ENCODE results near the gene C11orf86.
"Not testable (repeated sequence)": the region's sequence is repeated elsewhere in the genome, so short reads cannot be mapped to it uniquely, and the experiment has no call there.

The C11orf86 gene

DNA sequence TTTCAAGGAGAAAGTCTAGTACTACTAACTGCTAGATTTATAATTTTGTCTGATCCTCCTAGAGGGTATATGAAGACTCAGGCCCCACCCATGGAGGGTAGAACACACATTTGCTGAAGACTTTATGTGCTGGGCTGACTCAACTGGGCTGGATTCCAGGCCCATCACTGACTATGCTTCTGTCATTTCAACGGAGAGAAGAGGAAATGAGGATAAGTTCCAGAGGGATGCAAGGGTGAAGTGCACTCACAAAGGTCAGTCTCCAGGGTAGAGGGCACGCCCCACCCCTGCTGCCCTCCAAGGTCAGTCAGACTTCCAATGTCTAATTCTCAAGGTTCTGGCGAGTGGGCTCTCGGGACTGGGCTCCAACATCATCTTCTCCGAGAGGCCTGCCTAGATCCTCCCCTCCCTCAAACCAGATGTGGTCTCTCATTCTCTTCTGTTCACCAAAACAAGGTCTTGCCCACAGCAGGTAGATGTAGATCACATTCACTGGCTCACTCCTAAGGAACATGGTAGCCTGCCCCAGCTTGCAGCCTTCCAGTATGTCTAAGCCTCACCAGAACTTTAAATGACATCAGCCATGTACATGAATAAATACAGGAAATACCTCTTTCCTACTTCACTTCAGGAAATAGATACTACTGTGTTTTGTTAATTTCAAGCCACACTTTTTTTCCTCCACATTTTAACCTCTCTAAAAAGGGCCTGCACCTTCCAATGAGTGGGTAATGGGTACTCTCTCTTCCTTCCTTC, 7.3 kb upstream of the C11orf86 start:
- DNase-seq, result no peak

DNA sequence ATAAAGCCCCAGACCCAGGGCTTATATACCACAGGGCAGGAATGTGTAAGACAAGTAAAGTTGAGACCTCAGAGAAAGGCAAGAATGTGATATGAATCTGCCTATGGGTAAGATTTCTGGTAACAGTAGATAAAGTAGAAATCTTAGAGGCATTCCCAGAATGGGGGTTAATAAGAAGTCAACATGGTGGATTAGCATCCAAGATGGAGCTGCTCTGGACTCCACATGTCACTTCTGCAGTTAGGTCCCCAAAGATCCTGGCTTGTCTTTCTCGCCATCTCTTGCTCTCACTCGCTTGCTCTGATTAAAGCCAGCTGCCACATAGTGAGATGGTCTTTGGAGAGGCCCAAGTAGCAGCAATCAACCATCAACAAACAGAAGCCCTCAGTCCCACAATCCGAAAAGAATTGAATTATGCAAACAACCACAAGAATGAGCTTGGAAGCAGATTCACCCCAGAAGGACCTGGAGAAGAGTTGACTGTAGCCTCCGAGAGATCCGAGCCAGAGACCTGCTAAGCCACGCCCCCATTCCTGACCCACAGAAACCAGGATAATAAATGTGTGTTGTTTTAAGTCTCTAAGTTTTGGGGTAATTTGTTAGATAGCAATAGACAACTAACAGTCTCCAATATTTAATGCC, 5.4 kb upstream of the C11orf86 start:
- no peak for DNase-seq

DNA sequence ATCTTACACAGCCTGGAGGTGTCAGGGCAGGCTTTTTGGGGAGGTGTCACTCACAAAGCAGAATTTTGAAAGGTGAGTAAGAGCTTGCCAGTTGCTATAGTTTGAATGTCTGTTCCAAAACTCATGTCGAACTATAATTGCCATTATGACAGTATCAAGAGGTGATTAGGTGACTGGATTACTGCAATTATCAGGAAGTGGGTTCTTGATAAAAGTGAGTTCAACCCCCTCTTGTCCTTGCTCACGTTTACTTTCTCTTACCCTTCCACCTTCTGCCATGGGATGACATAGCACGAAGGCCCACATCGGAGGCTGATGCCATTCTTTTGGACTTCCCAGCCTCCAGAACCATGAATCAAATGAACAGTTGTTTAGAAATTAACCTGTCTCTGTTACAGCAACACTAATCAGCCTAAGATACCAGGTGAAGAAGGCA, 4.7 kb upstream of the C11orf86 start:
- DNase-seq, result no peak

DNA sequence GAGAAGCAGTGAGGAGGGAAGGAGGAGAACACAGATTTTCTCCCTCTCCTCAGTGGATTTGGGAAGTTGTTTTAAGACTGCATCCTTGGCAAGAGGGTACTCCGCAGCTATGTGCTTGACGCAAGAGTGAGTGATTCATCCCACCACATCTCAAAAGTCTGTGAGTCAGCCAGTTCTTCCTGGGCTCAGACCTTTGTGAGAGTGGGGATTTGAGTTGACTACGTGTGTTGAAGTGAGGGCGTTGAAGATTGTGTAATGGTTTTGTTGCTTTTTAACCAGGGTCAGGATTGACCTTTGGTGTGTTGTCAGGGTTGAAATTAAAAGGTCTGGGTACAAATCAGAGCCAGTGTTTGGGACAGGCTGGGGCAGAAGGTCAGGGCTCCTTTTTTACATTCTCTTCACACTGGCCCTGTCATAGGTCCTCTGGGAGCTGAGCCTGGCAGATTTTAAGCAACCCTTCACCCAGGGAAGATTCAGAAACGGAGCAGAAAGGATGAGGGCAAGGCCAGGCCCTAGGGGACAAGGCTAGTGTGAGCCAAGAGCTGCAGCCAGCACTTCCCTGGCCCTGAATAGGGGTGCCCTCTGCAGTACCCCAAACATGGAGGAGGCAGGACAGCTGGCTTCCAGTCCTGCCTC, 4.2 kb upstream of the C11orf86 start:
- no peak for DNase-seq

DNA sequence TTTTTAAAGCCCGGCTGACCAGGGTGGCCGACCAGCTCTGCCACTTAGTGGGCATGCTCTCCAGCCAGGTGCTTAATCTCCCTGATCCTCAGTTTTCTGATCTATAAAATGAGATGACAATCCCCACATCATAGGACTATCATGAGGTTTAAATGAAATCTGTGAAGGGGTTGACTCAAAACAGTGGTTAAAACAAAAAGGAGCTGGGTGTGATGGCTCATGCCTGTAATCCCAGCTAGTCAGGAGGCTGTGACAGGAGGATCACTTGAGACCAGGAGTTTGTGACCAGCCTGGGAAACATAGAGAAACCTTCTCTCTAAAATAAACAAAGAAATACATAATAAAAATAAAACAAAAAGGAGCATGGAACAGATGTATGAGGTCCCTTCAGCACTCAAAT, 3.6 kb upstream of the C11orf86 start:
- no peak for DNase-seq

DNA sequence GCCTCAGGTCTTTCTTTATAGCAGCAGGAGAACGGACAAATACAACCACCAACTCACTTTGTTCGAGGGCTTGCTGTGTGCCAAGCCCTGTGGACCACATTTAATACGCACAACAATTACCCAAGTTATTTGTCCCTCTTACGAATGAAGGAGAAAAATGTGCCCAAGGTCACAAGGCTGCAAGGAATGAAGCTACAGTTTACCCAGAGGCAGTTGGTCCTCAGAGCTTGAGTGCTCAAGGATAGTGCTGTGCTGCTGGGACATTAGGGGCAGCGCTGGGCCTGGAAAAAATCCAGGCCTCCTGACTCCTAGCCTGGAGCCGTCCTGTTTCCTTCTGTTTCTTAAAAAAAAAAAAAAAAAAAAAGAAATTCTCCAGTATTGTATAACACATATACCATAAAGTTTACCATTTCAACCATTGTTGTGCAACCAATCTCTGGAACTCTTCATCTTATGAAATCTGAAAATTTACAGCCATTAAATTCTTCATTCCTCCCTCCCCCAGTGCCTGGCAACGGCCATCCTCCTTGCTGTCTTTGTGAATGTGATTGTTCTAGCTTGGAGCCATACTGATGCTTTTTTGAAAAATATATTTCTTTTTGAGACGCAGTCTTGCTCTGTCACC, 1.0 kb upstream of the C11orf86 start:
- no peak for DNase-seq

DNA sequence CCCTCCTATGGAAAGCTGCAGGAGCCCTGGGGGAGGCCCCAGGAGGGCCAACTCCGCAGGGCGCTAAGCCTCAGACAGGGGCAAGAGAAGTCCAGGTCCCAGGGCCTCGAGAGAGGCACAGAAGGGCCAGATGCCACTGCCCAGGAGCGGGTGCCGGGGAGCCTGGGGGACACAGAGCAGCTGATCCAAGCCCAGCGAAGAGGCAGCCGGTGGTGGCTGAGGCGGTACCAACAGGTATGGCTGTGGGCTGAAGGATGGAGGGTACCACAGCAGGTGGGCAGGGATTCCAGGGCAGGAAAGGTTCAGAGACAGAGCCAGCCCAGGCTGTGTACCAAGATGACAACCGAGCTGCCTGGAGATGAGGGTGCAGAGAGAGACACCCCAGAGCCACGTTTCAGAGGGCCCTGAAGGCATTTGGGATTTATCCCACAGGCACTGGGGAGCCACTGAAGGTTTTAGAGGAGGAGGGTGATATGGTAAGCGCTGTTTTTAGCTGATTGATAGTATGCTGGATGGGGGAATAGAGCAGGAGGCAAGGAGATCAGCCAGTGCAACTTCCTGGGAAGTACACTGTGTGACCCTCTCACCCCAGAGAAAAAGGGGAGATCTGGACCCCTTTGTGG, 412 bp downstream of the C11orf86 start:
- no peak for DNase-seq

DNA sequence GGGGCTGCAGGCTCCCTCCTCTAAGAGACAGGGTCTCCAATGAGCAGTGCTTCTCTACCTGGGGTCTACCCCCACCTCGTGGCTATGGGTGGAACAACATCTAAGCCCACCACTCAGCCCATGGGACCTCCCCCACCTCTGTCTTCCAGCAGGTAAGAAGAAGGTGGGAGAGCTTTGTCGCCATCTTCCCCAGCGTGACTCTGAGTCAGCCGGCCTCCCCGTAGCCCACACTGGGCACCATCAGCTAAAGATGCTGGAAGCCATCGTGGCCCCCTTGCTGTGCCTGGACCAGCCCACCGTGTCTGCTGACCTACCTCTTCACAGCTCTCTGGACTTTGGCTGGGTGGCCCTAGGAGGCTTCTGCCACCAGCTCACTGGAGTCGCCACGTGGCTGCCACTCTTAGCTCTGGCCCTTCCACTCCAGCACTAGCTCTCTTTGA, 944 bp downstream of the C11orf86 start:
- no peak for DNase-seq

DNA sequence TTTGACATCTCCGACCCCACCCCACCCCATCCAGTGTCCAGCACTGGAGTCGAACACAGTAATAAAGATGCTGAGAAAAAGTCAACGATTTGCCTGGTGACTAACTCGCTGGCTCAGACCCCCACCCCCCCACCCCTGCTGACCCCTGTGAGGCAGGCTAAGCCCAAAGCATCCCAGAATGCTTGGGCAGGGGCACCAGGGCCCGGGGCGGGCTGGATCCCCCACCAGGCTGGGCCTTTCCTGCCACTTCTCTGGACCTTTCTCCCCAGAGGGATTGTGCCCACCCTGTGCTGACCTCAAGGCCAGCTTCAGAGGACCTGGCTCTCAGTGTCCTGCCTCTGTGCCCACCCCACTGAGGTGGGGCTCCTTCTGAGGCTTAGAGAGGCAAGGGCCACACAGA, 1.8 kb downstream of the C11orf86 start:
- DNase-seq, result no peak

DNA sequence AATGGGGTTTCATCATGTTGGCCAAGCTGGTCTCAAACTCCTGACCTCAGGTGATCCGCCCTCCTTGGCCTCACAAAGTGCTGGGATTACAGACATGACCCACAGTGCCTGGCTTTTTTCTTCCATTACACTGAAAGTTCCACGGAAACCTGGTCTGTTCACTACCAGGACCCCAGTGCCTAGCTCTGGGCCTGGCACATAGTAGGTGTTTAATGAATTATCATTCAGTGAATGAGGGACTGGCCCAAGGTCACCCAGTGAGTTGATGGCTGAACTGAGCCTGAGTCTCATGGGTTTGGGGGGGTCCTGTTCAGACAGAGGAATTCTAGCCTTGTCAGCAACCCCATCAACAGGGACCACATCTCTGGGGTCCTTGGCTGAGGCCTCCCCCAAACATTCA, 3.1 kb downstream of the C11orf86 start:
- DNase-seq, result no peak

DNA sequence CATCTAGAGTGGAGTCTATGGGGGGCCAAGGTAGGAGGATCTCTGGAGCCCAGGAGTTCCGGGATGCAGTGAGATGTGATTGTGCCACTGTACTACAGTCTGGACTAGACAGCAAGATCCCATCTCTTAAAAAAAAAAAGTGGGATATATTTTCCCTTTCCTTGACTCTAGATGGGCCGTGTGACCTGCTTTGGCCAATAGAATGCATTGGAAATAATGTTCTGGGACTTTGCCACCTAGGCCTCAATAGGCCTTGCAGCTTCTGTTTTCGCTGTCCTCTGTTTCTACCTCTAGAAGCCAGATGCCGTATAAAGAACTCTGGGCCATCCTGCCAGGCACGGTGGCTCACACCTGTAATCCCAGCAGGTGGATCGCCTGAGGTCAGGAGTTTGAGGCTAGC, 3.6 kb downstream of the C11orf86 start:
- no peak for DNase-seq

DNA sequence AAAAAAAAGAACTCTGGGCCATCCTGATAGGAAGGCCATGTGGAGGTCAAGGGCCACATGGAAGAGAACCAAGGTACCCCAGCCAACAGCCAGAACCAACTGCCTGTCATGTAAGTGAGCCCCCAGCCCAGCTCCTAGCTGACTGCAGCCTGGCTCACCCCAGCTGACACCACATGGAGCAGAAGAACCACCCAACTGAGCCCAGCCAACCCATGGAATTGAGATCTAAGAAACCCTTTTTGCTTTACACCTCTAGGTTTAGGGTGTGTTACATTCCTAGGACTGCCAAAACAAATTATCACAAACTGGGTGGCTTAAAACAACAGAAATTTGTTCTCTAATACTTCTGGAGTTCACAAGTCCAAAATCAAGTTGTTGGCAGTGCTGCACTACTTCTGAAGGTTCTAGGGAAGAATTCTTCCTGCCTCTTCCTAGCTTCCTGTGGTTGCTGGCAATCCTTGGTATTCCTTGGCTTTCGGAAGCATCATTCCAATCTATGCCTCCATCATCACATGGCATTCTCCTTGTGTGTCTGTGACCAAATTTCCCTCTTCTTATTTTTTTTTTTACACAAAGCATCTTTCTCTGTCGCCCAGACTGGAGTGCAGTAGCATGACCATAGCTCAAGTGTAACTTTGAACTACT, 4.4 kb downstream of the C11orf86 start:
- DNase-seq, result no peak

DNA sequence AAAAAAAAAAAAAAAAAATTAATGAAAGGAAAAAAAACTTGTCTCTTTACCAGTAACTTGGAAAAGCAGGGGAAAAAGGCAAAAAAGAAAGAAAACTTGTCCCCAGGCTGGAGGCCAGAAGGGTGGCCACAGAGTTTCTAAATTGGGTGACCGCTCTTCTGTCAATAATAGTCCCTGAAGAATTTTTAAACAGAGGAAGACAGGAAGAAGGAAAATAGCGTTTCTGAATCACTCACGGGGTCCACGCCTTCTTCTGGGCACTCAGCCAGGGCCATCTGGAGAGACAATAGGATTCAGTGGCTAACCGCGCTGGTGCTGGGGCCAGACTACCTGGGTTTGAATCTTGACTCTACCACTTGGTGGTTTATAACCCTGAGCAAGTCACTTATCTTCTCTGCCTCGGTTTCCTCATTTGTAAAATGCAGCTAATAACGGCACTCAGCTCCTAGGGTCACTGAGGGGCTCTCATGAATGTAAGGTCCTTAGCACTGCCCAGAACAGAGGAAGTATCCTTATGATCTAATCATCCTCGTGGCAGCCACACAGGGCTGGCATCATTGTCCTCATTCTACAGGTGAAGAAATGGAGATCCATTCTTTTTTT, 7.0 kb downstream of the C11orf86 start:
- DNase-seq, result peak; percentile 96

DNA sequence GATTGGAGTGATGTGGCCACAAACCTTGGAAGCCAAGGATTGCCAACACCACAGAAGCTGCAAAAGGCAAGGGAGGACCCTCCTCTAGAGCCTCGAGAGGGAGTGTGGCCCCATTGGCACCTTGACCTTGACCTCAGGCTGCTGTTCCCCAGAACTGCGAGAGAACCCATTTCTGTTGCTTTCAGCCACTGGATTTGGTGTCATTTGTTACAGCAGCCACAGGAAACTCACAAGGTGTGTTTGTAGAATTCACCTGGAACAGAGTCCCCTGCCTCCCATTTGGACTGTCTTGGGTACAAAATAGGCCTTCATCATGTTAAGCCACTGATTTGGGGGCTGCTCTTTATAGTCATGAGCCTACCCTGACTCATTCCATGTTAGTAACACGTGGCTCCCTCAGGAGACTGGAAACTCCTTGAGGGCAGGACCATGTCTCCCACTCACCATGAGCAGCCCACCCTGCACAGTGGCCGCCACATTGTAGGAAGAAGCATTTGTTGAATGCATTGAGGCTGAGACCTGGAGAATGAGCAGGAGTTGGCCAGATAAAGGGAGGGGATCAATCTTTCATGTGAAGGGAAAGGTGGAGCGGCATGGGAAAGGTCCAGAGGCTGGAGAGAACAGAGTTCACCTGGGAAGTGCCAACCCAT, 8.3 kb downstream of the C11orf86 start:
- DNase-seq, result no peak

DNA sequence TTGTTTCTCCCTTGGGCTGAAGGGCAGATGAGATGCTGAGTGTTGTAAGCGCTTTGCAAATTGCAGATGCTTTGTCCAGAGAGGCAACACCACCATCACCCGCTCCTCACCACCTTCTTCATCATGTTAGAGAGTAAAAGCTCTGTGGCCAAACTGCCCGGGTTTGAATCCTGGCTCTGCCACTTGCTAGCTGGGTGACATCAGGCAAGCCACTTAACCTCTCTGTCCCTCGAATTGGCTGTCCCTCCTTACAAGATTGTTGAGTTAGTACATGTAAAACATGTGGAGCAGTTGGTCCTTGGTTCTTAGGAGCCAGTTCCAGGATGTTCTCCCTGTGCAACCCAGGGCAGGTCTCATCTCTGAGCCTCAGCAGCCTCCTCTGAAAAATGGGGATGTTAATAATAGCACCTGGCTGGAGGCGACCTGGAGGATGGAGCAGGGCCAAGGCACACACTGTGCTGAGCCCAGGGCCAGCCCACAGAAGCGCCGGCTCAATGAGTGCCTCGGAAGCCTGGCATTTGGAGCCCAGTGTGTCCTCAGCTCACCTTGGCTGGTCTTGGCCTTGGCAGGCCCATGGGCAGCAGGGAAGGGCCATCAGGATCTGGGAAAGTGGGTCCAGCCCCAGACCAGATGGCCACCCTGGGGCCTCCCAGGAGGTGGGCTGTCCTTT, 10.5 kb downstream of the C11orf86 start:
- DNase-seq, result no peak

DNA sequence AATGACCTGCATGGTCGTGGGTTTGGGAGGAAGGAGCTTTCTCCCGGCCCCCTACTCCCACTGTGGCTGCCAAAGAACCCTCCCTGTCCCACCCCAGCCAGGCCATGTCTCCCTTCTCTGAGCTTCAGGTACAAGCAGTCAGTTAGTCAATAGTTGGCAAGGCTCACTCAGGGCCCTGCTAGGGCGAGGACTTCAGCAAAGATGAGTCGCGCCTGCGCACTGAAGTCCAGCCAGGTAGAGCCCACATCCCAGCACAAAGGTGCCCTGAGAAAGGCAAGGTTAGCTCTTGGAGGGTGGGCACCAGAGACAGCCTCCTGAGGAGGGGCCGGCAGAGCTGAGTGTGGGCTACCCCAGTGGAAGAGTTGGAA, 11.1 kb downstream of the C11orf86 start:
- no peak for DNase-seq

DNA sequence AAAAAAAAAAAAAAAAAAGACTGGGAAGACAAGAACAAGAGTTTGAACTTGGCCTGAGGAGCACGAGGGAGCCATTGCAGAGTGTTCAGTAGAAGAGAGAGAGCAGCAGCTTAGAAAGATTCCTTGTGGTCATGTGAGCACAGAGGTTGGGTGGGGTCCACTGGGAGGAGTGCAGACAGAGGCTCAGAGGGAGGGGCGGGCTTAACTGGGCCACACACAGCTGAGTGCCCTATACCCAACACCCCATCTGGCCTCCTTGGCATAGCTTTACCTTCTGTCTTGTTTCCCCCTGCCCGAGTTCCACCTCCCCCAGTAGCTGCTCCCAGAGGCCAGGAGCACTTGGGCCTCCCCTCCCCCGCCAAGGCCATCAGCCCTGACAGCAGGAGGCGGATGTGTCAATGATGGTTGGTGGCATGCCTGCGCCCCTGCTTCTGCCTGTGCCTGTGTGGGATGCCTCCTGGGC, 12.1 kb downstream of the C11orf86 start:
- peak; percentile 66 for DNase-seq

DNA sequence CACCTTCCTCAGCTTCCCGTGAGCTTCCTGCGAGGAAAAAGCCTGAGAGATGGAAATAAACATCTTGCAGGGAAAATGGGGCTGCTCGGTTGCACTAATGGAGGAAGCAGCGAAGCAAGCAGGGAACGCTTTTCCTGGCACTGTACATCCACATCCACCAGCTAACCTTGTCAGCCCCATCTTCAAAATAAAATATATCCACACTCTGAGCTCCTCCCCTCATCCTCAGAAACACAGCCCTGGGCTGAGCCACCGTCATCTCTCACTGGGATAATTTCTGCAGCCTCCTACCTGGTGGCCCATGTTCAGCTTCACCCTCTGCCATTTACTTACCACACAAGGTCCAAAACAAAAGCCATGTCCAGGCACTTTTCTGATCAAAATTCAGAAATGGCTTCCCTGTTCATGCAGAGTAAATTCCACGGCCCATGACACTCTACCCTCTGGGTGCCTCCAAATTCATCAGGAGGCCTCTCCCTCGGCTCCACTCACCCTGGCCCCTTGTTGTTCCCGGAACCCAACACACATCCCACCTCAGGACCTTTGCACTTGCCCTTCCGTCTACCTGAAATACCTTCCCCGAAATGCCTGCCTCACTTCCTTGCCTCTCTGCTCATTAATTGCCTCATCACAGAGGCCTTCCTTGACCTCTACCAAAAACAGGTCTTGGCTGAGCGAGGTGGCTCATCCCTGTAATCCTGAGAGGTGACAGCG, 13.0 kb downstream of the C11orf86 start:
- no peak for DNase-seq

DNA sequence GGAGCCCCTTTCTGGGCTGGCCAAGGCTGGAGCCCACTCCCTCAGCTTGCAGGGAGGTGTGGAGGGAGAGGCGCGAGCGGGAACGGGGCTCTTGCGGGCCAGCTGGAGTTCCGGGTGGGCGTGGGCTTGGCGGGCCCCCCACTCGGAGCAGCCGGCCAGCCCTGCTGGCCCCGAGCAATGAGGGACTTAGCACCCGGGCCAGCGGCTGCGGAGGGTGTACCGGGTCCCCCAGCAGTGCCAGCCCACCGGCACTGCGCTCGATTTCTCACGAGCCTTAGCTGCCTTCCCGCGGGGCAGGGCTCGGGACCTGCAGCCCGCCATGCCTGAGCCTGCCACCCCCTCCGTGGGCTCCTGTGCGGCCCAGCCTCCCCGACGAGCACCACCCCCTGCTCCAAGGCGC, 13.6 kb downstream of the C11orf86 start:
- not testable (repeated sequence) for DNase-seq

DNA sequence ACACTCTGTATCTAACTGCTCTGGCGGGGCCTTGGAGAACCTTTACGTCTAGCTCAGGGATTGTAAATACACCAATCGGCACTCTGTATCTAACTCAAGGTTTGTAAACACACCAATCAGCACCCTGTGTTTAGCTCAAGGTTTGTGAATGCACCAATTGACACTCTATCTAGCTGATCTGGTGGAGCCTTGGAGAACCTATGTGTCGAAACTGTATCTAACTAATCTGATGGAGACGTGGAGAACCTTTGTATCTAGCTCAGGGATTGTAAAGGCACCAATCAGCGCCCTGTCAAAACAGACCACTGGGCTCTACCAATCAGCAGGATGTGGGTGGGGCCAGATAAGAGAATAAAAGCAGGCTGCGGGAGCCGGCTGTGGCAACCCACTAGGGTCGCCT, 14.3 kb downstream of the C11orf86 start:
- DNase-seq, result not testable (repeated sequence)
